Stimulated activated naive CD8-positive, alpha-beta T cell treated with anti-CD3 and anti-CD28 coated beads, Interleukin-15, Interleukin-2, amounts not matched to agents 100 U/mL and 50 U/mL, for 24 hours (primary cell): ENCODE results near the gene EIF2A.
"Not testable (repeated sequence)": the region's sequence is repeated elsewhere in the genome, so short reads cannot be mapped to it uniquely, and the experiment has no call there.

Source experiments
- ATAC-seq: fragments of 150-1000 bp; cut with Tn5 transposase; one replicate; pipeline ENCODE4 v1.10.0; 2021
- DNase-seq: peaks from one replicate; pipeline ENCODE4 v3.0.0; 2021

EIF2A gene

DNA sequence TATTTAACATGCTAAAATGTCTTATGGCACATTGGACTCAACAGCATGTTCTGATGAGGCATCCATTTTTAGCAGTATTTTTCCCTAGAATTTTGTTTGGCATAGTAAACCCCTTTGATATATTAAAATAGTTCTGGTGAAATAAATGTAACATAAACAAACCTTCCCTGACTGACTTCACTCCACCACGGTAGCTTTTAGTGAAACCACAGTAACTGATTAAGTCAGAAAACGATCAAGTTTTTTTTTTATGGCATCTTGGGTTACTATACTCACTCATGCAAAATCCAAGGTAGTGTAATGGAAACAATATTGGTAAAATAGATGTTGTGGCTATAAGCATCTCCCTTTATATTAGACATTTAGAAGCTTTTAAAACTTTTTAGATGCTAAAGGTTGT lies 3.1 kb upstream of the EIF2A start:
- ATAC-seq, result no peak
- DNase-seq, result no peak

DNA sequence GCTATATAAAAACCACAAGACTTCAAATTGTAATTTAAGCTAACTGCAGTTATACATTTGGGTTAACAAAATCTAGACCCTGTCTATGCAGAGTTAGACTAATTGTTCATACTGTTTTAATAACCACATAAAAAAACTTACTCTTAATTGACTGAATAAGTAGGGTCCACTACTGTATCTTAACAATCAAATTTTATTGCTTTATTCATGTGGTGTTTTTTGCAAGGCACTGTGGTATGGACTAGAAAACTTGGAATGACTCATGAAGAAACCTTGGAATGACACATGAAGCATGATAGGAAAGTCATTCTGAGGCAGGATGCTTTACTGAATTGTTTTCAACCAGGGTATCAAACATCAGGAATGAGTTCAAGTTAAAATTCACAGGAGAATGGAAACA lies 2.5 kb upstream of the EIF2A start:
- ATAC-seq, result no peak
- DNase-seq, result no peak

DNA sequence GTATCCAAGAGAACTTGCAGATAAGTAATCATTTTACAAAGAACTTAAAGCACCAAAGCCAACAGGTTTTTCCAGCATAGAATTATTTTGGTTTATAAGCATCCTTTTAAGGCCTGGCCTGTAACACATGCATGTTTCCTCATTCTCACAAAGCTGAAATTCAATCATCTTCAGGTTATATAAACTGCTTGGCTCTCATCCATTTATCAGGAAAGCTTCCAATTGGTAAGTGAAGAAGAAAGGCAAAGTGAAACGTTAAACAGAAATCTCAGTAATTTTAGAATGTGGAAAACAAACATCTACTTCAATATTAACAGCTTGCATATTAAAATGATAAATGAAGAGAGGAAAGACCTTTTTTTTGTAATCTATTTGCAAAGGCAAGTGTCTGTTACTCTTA lies 1.9 kb upstream of the EIF2A start:
- DNase-seq (no peak), ATAC-seq (no peak)

DNA sequence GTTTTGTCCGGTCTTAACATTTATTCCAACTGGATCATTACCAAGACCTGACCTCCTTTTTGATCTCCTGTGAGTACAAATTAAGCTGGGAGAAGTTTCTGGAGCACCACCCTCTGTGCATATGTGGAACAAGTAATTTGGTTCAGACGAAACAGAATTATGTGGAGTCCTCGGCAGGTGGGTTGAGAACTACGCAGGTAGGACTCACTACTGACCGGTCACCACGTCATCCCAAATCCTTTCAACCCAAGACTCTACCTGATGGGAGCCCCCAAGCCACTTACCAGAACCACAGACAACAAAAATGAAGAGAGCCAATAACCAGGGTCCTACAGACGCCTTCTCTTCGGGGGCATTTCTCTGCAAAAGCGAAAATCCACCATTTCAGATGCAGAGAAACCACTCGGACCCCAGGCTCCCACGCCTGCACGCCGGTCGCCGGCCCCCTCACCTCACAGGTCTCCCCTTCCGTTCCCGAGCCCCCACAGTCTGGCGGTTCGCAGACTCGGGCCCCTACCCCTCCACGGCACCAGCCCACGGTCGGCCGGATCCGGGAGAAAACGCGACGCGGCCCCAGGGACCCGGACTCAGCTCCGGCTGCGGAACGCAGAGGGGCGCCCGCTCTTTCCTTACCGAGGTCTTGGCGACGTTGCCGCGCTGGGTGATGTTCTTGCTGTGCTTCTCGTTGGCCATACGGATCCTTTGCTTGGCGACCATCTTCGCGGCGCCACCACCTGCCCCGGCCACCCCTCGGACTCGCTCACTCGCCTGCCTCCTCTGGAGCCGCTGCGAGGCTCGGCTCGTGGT lies 965 bp upstream of the EIF2A start:
- DNase-seq (peak; percentile 53), ATAC-seq (peak; percentile 1)

DNA sequence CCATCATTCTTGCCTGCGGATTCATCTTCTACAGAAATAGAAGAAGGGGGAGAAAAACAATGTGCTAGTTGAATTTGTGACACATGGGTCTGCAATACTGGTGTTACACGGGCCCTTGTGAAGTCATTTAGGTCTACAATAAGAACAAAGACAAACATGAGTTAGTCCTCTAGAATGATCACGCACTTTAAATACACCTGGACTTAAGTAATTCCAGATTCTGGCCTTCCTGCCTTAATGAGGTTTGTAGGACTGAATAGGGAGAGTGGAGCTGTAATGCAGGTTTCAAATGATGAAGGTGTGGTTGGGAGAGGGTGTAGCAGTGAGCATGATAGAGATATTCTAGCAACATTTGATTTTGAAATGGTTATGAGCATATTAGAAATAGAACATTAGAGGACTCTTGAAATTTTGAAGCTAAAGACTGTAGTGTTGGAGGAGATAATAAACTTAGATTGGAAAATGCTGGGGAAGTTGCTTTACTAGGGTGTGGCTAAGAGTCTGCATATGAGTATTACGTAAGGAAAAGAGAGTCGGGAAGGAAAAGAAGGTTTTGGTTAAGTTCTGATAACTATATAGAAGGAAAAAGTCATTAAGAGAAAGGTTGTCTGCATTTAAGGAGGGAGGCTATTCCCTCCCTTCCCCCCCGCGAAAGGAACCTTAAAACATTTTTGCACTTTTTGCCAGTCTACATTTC lies 606 bp downstream of the EIF2A start:
- DNase-seq (no peak), ATAC-seq (no peak)

DNA sequence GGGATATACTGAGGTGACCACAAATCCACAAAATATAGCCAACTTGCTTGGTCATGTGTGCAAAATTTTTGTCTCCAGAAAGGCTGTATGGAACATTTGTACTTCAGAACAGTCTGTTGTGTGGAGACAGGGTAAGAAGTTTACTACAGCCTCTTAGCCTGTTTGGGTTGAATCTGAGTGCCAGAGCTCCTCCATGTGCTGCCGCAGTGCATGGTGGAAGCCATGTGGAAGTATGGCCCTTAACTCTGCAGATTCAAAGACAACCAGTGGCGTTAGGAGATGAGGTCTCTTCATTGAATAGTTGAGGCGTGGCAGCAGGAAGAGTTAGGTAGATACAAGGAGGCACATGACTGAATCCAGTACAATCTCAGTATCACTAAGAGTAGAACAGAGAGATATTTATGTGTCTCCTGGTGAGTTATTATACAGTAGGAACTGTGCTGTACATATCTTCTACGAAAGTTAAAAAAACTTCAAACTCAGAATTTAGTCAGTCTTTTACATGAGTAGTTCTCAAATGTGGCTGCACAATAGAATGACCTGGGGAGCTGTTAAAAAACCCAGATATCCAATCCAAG lies 9.4 kb downstream of the EIF2A start:
- no peak for DNase-seq
- ATAC-seq, result peak; percentile 36

DNA sequence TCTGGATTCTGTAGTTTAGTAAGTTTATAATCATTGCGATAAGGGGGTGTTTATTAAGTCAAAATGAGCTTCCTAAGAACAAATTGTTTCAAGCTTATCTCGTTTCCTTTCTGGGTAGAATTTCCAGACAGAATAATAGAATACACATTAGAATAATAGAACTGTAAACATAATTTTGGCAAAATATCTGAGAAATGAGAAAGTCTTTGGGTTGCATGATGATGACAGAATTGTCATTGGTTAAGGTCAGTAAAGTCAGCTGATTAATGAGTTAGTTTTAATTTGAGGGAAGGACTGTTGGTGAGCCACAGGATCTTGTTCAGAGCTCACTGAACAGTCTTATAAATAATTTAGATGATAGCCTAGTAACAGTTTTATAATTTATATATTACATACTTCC lies 10.2 kb downstream of the EIF2A start:
- DNase-seq, result no peak

DNA sequence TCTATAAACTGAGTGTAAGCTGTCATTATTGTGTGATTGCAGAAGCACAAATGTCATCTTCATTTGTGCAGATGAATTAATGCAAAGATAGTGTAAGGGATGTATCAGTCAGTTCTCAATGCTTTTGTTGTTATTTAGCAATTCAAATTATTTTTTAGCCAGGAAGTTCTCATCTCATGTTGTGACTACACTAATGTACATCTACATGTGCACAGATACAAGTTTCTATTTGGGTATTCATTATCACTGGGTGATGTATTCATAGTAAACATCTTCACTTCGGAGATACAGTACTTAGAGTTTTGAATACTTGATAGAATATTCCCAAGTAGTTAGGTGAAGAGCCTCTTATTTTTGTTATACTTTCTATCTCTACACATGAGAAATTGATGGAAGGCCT lies 11.1 kb downstream of the EIF2A start:
- DNase-seq (no peak), ATAC-seq (no peak)

More for the DNA sequence above, 10.2 kb downstream of the EIF2A start:
- ATAC-seq, result no peak

DNA sequence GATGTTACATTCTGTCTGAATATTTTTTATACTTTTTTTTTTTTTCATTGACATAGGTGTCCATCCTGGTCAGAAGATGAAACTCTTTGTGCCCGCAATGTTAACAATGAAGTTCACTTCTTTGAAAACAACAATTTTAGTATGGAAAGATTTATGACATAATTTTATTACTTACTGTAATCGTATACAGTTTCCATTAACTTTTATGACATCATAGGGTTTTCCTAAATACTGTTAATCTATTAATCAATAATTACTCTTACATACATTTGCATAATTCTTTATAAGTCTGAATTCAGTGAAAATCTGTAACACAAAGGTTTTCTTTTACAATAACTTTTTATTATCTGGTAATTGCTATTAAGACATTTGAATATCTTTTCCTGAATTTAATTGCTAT lies 17.7 kb downstream of the EIF2A start:
- no peak for ATAC-seq
- DNase-seq, result no peak

DNA sequence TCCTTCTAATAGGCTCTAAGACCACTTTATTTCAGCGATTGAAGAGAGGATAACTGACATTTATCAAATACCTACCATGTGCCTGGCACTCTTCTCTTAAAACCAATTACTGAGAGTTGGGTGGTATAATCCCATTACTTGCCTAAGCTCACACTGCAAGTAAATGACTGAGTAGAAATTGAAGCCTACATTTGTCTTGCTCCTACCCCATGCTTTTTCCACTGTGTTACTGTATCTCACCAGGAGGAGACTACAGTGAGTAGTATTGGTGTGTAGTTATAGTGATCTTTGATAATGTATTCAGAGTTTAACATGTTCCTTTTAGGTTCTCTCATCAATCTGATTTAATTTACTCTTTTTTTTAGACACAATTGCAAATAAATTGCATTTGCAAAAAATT lies 20.7 kb downstream of the EIF2A start:
- DNase-seq, result no peak
- ATAC-seq, result no peak

DNA sequence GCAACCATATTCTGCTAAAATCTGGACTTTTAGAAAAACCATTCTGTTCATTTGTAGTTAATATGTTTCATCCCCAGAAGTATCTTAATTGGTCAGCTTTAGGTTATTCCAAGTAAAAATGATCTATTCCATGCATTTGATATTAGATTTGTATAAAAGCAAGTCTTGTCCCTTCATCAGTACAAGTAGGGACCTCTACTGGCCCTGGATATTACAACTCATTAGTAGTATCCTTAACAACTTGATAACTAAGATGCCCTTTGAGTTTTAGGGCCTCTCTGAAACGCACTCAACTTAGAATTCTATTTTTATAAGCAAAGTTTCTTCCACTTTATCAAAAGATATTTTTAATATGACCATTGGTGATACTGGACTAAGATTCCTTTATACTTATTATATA lies 31.3 kb downstream of the EIF2A start:
- ATAC-seq (no peak), DNase-seq (no peak)

DNA sequence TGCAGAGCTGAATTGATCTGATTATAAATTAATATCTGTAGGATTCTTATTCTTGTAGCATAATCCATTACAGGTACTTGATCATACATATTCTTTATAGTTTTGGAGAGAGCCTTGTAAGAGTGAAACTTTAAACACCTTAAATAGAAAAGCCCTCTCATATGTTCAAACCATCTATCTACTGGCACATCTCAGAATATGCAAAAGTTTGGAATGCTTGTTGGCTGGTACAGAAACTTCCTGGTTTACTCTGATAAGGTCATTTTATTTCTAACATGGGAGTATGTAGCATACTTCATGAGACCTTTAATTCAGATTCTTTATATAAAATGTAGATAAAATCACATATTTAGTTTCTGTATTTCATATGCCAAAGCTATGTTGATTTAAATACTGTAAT lies 34.6 kb downstream of the EIF2A start:
- DNase-seq (no peak), ATAC-seq (no peak)

DNA sequence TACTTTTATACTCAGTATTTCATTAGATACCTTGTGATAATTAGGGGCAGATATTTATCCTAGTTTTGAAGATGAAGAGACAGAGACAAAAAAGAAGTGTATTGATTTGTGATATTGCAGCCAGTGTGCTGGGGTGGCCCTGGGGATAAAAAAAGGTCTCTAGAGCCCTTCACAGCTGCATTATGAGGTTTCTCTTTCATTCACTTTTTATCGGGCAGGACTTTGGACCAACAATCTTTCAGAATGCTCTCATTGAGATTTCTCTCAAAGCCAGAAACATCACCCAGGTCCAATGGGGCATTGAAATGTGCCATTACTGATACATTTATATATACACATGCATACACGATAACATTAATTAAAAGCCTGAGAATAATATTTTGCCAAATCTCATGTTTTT lies 36.0 kb downstream of the EIF2A start:
- no peak for DNase-seq
- ATAC-seq, result no peak

DNA sequence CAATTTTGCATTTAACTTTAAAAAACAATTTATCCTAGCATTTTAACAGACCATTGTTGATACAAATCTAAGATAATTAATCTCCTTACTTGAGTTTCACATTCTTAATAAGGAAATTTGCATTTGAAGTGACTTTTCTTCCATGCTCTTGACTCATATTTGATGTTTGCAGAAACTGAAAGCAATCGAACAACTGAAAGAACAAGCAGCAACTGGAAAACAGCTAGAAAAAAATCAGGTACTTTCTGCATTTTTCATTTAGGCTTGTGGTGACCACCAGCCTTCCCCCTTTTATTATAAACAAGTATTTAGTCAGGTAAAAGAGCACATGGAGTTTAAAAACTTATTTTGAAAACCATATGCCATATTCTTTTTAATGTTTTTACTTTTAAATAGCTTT lies 36.4 kb downstream of the EIF2A start:
- no peak for DNase-seq
- no peak for ATAC-seq

DNA sequence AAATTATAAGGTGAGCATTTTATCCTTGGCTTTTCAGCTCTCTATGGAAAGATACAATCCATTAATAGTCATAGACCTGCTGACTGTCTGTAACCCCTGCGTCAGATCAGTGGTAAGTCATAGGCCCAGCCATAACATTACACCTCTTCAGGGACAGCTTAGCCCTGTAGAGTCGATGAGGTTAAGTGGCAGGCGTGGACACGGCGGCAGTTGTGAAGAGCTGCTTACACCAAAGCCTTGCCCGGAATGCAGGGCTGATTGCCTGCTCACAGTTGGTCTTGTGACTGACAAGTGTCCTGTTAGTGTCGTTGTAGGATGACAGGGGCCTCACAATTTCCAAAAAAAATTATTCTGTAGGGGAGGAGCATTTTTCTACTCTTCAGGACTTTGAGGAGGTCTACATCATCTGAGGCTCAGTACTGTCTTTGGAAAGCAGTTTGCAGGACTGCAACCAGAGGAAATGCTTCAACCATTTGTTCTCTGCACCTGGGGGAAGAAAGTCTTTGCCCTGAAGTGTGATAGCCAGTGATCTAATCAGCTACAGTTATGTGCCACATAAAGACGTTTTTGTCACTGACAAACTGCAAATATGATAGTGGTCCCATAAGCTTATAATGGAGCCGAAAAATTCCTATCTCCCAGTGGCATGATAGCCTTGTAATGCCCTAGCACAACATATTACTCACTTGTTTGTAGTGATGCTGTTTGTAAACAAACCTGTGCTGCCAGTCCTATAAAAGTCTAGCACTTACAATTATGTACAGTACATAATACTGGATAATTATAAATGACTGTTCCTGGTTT lies 41.6 kb downstream of the EIF2A start:
- ATAC-seq, result no peak
- no peak for DNase-seq

DNA sequence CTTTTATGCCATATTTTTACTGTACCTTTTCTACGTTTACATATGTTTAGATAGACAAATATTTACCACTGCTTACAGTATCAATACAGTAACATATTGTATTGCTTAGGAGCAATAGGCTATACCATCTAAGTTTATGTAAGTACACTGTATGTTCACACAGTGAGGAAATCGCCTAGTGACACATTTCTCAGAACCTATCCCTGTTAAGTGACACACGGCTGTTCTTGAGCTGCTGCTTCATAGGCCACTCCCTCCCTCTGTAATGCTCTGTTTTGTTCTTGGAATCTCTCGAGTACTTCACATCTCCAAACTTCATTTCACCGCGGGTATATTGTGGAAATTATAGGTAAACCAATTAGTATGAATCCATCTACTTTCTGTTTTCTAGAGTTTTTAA lies 43.2 kb downstream of the EIF2A start:
- DNase-seq (no peak), ATAC-seq (no peak)

DNA sequence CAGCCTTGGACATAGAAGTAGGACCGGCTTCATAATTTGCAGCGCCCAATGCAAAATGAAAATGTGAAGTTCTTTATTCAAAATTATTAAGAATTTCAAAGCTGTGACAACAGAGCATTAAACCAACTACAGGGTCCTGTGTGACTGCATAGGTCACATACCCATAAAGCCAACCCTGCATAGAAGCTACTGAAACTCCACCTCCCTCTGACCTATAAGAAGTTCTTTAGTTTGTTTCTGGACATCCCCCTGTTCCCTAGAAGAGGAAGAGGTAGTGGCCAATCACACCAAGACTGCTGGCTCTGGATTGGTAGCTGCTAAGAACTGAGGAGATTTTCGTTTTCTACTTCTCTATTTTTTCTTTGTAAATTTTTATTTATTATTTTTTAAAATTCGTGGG lies 47.6 kb downstream of the EIF2A start:
- no peak for ATAC-seq
- DNase-seq, result no peak

DNA sequence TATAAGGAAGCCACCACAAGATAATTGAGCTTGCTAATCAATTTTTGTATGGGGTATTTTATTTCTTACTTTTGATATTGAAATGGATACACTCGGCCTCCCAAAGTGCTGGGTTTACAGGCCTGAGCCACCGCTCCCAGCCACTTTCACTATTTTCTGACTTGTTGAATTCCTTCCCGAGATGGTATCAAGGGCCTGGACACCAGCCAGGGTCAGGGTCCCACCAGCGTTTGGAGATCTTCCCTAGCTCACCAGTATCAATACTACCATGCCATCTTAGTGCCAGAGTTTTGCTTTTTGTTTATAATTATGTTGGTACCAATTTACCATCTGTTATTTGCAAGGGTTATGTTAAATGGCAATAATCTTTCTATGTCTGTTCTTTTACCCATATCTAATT lies 51.1 kb downstream of the EIF2A start:
- ATAC-seq (no peak), DNase-seq (no peak)

DNA sequence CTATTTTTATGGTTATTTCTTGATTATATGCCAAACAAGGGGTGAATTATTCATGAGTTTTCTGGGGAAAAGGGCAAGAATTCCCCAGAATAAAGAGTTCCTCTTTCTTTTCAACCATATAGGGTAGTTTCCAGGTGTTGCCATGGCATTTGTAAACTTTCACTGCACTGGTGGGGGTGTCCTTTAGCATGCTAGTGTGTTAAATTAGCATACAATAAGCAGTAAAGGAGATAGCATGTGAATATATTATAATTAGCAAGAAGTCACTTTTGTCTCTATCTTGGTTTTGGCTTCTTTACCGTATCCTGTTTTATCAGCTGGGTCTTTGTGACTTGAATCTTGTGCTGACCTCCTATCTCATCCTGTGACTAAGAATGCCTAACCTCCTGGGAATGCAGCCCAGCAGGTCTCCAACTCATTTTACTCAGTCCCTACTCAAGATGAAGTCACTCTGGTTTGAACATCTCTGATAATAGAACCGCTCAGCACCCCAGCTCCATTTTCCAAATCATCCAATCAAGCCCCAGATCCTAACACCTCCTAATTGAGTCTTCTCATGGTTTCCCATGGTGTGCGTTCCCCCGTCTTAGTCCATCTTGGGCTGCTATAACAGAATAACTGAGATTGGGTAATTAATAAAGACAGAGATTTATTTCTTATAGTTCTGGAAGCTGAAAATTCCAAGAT lies 53.2 kb downstream of the EIF2A start:
- DNase-seq (no peak), ATAC-seq (no peak)

DNA sequence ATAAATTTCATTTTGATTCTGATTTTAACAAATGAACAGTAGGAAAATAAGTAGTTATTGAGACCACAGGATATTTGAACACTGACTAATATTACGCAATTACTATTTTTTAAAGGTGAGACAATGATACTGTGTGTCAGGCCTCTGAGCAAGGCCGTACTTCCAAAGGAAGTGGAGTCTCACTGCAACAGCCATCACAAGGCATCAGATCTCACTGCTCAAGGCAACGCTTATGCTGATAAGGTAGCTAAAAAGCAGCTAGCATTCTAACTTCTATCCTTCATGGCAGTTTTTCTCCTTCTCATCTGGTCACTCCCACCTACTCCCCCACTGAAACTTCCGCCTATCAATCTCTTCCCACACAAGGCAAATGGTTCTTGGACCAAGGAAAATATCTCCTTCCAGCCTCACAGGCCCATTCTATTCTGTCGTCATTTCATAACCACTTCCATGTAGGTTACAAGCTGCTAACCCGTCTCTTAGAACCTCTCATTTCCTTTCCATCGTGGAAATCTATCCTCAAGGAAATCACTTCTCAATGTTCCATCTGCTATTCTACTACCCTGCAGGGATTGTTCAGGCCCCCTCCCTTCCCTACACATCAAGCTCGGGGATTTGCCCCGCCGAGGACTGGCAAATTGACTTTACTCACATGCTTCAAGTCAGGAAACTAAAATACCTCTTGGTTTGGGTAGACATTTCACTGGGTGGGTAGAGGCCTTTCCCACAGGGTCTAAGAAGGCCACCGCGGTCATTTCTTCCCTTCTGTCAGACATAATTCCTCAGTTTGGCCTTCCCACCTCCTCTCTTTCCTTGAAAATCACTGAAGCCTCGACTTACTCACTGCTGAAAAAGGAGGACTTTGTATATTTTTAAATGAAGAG lies 54.3 kb downstream of the EIF2A start:
- not testable (repeated sequence) for ATAC-seq, DNase-seq
